ENCODE data around the gene ARHGAP24.
"Not testable (repeated sequence)": the region's sequence is repeated elsewhere in the genome, so short reads cannot be mapped to it uniquely, and the experiment has no call there.

Gene ARHGAP24

GRCh38 chr4:85486425-85487086 is 11.6 kb downstream of the ARHGAP24 start:
- no peak for DNase-seq

GRCh38 chr4:85488416-85488815 is 13.5 kb downstream of the ARHGAP24 start:
- no peak for DNase-seq

GRCh38 chr4:85489273-85489981 is 14.5 kb downstream of the ARHGAP24 start:
- no peak for DNase-seq

- no peak for DNase-seq
Measured at GRCh38 chr4:85491527-85491926, 16.6 kb downstream of the ARHGAP24 start.

- no peak for DNase-seq
Measured at GRCh38 chr4:85492336-85492735, 17.4 kb downstream of the ARHGAP24 start.

- no peak for DNase-seq
Measured at GRCh38 chr4:85495621-85496020, 20.7 kb downstream of the ARHGAP24 start.

- no peak for DNase-seq
Measured at GRCh38 chr4:85496126-85496849, 21.3 kb downstream of the ARHGAP24 start.

GRCh38 chr4:85496933-85497332 is 22.0 kb downstream of the ARHGAP24 start:
- peak; percentile 25 for DNase-seq

- peak; percentile 91 for DNase-seq
Measured at GRCh38 chr4:85498068-85498733, 23.3 kb downstream of the ARHGAP24 start.

- no peak for DNase-seq
Measured at GRCh38 chr4:85499573-85499972, 24.6 kb downstream of the ARHGAP24 start.

GRCh38 chr4:85500110-85500867 is 25.3 kb downstream of the ARHGAP24 start:
- peak; percentile 49 for DNase-seq

GRCh38 chr4:85501145-85501544 is 26.2 kb downstream of the ARHGAP24 start:
- DNase-seq: not testable (repeated sequence)

GRCh38 chr4:85508654-85509053 is 33.7 kb downstream of the ARHGAP24 start:
- no peak for DNase-seq

- DNase-seq: no peak
Measured at GRCh38 chr4:85509882-85510631, 35.1 kb downstream of the ARHGAP24 start.

GRCh38 chr4:85510632-85510984 is 35.7 kb downstream of the ARHGAP24 start:
- DNase-seq: no peak

GRCh38 chr4:85512446-85513205 is 37.7 kb downstream of the ARHGAP24 start:
- DNase-seq: no peak

- peak; percentile 32 for DNase-seq
Measured at GRCh38 chr4:85514117-85514516, 39.2 kb downstream of the ARHGAP24 start.

- DNase-seq: no peak
Measured at GRCh38 chr4:85514783-85515182, 39.8 kb downstream of the ARHGAP24 start.

GRCh38 chr4:85515701-85516100 is 40.8 kb downstream of the ARHGAP24 start:
- no peak for DNase-seq

- not testable (repeated sequence) for DNase-seq
Measured at GRCh38 chr4:85518526-85518925, 43.6 kb downstream of the ARHGAP24 start.

Data from suppressor macrophage treated with lipopolysaccharide for 4 hours (primary cell).